ENCODE measurements around the gene LINGO4.
"Not testable (repeated sequence)": the region's sequence is repeated elsewhere in the genome, so short reads cannot be mapped to it uniquely, and the experiment has no call there.

LINGO4 gene

DNA sequence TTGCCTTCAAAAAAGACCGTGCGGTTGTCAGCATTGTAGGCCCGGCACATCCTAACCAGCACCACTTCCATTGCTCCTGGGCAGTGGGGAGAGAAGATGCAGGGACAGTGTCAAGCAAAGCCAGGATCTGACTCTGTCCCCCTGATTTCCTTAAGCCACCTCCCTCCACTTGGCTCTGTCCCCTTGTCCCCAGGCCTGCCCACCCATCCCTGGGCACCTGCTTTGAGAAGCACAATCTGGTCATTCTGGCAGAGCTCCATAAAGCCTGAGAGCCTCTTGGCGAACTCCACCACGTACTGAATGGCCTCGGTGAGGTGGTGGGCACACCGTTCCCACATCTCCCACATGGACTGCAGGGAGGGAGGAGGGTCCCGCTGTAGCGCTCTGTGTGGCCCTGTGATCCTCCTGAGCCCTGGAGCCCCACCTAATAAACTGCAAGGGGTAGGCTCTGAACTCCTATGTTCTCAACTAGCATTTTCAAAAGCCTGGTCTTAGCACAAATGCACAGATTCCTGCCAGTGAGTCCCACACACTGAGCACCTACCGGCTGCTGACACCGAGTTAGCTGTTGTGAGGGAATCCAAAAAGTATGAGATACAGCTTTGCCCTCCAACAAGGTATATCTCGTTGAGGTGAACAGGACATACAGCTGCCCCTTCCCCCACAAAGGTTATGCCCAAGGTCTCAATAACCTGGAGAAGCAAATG, 8.2 kb upstream of the LINGO4 start:
- DNase-seq, result no peak

DNA sequence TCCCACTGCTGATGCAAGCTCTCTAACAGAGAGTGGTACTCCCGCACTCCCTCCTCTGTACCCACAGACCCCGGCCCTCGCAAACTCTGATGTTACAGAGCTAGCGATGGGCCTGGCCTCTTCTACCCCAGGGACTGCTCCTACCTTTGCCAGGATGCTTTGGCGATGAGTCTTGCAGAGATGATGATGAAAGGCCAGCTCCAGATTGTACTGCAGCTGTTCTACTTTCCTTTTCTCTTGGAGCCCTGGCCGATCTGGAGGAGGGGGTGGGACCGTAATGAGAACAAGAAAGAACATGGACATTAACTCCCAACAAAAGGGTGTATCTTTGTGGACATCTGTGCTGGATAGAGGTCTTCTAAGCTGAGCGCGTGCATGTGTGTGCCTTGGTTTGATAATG, 6.0 kb upstream of the LINGO4 start:
- DNase-seq, result no peak

DNA sequence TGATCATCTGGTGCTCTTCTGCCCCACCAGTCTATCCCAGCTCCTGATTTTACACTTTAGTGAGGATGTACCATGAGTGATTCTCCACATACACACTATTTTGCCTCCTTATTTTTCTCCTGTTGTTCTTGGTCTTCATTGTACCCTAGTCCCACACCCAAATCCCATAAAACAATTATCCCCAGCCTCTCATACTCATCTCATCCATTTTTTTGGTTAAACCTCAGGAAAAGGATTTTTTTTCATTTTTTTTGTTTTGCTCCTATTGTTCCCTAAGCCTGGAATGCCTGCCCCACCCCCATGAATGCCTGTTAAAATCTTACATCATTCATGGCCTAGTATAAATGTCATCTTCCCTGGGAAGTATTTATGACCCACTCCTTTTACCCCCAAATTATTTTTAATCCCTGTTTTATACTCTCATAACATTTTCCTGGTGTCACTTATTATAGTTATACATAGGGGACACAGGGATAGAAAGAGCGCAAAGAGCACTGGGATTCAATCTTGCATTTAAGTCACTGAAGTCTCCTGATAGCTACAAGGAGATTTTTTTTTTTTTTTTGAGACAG, 4.9 kb upstream of the LINGO4 start:
- DNase-seq, result no peak

DNA sequence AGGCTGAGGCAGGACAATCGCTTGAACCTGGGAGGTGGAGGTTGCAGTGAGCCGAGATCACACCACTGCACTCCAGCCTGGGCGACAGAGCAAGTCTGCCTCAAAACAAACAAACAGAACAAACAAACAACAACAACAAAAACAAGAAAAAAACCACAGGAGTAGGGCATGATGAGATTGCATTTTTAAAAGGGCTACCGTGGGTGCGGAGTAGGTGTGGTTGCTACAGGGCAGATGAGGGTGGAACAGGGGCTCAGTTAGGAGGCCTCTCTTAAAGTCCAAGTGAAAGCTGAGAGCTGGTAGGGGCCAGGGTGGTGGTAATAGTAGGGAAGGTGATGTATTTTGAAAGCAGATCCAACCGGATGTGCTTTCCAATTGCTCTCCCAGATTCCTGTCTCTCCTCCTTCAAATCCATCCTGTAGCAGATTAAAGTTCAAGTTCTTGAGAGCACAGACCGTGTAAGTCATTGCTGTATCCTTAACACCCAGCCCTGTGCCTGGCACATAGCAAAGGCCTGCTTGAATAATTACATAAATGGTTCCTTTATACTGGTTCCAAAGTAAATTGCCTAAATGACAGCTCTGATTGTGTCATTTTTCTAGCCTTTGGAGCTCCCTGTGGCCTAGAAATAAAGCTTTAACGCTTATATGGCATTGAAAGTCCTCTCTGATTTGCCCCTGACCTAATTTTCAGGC, 4.2 kb upstream of the LINGO4 start:
- DNase-seq, result no peak

DNA sequence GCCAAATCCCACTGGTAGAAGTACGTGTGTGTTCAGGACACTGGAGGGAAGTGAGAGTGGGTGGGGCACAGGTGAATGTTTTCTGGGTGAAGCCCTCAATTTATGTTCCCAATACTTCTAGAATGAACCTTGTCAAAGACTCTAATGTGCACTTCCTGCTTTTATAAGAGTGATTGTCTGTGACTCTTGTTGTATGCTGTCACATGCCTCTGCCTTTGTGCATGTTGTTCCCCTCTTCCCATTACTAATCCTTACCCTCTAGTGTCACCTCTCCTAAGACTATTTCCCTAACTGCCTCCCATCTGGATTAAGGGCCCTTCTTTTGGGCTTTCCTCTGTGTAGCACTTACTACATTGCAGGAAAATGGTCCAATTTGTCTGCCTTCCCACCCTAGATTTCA, 2.5 kb upstream of the LINGO4 start:
- no peak for DNase-seq

DNA sequence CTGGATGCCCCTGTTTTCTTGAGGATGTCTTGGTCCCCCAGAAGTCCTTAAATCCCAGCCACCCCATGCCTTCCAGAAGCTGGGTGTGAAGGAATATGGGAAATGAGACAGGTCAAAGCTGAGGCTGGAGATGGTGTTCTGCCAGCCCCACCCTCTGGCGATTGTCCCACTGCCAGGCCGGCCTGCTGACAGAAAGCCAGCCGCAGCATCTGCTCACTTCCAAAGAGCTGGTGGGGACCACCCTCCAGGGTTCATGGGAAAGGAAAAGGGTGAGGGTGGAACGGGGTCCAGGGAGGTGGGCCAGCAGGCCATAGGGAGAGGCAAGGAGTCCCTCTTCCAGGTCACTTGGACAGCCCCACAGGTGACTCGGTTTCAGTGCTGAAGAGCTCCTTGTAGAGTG, 1.9 kb upstream of the LINGO4 start:
- DNase-seq, result no peak

DNA sequence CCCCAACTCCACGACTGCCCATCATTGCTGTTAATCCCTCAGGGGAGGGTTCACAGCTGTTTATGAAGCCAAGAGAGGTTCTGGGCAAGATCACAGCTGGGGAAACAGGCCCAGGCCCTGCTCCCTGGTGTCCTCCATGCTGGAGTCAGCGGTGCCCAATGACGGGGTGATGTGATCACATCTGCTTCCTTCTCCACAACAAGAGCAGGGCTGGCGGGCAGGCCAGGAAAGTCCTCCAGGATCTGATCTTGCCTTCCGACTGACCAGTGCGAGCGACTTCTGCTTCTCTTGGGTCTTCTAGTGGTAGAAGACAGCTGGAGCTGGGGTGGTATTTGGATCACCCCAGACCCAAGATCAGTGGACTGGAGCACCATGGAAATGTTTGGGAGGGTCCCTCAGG, 951 bp upstream of the LINGO4 start:
- no peak for DNase-seq

DNA sequence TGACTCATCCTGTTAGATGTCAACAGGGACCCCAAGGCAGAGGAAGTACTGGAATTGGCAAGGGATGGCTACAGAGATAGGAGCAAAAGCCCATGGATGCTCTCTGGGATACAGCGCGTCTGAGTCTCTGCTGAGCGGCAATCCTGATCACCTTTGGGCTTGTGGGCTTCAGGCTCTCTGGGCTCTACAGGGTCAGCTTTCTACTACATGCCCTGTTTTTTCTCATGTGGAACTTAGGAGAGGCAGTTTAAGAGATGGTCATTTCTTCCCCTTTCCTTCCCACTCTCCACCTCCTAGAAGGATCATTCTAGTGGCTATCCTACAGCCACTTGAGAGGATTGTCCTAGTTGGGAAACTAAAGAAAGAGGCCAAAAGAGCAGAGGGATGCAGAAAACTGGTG, 1.3 kb downstream of the LINGO4 start:
- no peak for DNase-seq

DNA sequence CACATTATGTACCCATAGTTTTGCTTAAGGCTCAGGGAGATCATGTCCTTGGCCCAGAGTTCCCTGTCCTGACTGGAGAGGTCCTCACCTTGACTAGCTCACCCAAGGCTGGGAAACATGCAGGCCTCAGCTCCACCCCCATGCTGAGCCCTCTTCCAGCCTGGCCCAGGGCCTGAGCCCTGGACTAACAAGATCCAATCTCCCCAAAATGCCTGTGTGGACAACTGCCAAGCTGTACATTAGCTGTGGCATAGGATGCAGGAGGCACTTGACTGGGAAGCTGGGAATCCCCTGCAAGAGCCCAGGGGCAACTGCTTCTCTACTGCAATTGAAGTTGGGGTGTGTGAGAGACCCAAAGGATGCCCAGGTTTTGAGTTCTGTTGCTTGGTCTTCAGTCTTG, 2.1 kb downstream of the LINGO4 start:
- no peak for DNase-seq

DNA sequence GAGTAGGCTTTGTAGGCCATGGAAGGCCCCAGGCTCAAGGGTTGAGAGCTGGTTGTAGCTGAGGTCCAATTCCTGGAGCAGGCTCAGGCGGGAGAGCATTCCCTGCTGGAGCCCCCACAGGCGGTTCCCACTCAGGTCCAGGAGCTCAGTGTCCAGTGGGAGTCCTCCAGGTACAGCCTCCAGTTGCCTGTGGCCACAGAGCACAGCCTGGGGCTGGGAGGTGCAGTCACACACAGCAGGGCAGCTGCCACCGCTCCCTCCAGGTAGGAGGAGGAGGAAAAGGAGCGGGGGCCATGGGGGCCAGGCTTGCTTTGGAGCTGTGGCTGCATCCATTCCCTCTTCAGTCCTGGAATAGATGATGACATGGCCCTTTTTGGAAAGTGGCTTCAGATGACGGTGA, 2.8 kb downstream of the LINGO4 start:
- no peak for DNase-seq

DNA sequence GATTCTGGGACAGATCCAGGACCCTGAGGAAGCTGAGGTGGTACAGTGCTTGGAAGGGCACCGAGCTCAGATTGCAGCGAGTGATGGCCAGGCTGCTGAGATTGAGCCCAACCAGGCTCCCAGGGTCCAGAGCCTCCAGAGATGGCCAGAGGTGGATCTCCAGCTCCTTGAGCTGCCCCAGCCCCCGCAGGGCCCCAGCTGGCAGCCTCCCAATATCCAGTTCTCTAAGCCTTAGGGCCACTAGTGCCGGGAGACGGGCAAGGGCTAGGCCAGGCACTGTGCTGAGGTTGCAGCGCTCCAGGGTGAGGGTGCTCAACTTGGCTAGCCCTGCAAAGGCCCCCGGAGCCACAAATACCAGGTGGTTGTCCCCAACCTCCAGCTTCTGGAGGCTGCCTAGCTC, 3.4 kb downstream of the LINGO4 start:
- DNase-seq, result no peak

DNA sequence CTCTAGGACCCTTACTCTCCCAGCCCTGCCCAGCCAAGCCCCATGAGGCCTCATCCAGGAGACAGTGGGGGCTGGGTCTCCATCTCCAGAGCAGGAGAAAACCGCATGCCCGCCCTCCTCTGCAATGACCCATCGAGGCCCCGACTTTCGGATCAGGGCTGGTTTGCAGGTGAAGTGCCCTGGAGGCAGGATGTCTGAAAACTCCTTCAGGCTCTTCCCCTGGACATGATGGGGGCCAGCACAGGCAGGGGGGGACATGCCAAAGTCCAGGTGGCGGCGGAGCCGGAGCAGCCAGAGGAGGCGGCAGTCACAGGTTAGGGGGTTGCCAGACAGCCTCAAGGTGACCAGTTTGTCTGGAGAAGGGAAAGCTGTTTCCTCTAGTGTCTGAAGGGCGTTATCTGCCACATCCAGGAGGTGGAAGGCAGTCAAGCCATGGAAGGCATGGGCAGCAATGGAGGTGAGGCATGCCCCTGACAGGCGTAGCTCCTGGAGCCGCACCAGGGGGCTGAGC, 3.9 kb downstream of the LINGO4 start:
- DNase-seq, result no peak

DNA sequence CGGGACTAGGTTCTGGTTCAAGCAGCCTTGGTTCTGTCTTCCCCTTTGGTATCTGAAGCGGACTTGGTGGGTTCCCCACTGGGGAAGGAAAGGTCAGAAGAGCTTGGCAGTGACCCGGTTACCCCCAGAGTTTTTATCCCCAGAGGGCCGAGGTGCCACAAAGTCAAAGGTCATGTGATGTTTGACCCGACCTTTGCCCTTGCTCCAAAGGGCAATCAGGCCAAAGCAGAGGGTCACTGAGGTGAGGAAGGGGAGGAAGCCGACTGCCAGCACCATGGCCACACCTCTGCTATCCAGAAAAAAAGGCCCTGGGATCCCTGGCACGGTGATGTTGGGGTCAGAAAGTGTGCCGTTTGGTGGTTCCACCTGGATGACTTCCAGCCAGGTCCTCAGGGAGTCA, 4.4 kb downstream of the LINGO4 start:
- no peak for DNase-seq

DNA sequence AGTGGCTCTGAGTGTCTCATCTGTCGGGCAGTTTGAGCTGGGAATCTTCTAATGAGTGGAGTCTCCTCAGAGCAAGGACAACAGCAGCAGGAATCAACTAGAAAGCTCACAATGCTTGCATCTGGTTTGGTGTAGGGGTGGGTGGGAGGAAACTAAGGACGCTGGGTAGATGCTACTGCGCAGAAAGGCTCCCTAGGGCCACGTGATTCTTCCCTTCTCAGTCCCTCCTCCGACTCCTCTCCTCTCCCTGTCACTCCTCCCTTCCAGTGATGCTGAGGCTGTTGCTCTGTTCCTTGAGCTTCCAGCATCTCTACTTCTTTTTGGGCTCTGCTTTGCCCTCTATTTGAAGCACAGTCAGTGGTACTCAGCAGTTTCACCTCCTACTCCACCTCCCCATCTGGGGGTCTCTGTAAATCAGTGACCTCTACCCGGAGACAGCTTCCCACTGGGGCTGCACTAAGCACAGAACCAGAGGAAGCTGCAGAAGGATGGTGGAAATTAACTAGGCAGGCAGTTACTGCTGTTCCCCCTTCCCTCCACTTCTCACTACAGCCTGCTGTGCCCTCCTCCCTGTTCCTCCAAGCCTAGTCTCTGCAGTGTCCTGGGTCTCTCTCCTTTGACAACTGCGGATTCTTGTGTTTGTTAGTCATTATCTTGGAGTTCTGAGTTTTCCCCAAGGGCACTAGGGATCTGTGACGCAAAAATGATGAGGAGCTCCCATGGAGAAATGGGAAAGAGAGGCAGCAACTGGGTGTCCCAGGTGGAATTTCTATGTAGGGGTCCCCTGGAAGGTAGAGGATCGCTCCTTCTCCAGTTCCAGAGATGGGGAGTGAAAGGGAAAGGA, 5.8 kb downstream of the LINGO4 start:
- DNase-seq, result no peak

DNA sequence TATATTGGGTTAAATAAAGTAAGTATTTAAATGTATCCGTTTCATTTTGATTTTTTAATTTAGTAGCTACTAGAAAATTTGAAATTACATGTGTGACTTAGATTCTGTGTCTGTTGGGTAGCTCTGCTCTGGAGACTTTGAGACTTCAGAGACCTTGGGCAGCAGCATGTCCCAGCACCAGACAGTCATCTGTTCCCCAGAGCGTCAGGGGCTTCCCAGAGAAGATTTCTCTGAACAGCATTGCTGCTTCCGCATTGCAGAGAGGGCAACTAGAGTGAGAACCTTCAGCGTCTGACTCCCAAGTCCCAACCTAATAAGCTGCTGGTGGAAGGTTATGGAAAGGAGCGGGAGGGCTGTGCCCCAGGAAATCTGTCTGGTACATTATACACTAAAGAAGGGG, 6.6 kb downstream of the LINGO4 start:
- no peak for DNase-seq

DNA sequence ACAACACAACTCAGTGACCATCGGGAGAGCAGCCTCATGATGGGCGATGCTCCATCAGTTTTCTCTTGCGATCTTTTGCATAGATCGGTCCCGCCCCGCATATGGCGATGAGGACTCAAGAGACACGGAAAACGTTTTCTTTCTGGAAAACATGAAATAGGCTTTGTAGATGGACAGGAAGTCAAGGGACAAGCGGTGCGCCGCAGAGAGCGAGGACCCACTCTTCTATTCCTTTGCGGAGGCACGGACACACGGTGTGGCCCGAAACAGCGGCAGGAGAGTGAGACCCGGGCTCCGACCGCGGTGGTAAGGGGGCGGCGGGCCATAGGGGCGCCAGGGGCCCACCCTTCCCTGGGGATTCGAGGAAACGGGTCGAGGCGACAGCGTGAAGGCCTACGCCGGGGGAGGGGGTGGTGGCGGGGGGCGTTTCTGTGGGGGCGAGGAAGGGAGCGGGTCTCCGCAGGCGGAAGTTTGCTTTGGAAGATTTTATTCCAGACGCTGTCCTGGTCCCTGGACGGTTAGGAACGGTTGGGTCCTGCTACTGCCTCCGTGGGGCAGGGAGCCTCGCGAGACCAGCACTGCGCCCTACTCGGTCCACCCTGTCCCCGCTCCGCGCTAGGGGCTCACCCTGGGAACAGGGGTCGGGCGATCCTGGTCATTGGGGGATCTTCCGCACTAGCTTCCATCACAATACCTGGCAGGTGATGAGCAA, 14.1 kb downstream of the LINGO4 start:
- DNase-seq, result no peak

DNA sequence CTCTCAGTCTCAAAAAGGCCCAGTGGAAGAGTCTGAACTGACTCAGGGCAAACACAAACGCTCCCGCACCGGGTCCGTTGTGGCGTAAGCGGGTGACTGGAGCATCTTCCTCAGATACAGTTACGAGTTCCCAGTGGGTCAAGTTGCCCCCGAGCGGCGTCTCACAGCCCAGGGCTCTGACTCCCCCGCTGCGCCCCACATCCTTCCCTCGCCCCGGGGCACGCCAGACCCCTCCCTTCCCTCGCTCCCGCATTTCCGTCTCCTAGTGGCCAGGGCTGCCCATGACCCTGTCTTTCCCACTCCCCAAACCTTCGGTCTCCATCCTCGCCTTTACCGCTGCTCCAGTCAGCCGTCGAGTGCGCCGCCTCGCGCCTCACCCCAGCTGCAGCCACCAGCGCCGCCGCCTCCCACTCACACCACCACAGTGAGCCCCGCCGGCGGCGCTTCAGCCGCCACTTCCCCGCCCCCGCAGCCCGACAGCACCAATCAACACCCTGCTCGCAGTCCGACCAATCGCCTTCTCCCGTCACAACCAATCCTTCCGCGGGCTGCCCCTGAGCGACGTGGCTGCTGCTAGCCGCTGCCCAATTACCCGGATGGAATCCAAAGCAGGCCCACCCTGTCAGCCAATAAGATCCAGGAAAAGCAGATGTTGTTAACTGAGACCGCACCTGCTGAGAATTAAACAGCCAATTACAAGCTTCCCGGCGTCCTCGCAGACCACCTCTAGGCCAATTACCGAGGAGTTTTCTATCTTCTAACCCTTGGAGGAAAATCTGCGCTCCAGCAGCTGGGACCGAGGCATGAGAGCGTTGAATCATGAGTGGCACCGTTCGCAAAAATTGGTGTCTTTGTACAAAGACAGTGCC, 14.9 kb downstream of the LINGO4 start, which contains the start of gene TDRKH:
TDRKH (minus strand) TSS at position 430 of the 869 bp plus-strand sequence. CDS start 7,478 bp downstream, outside the sequence.
- peak; percentile 98 to 99 for DNase-seq

DNA sequence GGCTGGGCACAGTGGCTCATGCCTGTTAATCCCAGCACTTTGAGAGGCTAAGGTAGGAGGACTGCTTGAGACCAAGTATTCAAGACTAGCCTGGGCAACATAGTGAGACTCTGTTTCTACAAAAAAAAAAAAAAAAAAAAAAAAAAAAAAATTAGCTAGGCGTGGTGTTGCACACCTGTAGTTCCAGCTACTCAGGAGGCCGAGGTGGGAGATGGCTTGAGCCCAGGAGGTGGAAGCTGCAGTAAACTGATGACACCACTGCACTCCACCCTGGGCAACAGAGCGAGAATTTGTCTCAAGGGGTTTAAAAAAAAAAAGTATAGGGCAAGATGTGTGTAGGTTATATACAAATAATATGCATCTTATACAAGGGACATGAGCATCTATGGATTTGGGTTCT, 17.5 kb downstream of the LINGO4 start:
- DNase-seq, result no peak

DNA sequence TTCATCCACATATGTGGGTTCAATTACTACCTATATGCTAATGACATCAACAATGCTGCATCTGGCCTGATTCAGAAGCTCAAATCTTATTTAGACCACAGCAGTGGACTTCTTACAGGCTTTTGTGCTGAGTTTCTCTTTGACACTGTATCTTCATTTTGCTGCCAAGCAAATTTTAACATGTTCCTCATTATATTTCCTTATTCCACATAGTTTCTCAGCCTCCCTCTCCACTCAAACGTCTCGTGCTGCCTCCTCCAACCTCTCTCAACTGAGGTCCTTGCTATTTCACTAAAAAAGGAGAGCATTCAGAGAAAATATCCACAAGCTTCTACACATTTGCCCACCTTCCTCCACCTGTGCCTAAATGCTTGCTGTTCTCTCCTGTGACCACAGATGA, 21.4 kb downstream of the LINGO4 start:
- no peak for DNase-seq

DNA sequence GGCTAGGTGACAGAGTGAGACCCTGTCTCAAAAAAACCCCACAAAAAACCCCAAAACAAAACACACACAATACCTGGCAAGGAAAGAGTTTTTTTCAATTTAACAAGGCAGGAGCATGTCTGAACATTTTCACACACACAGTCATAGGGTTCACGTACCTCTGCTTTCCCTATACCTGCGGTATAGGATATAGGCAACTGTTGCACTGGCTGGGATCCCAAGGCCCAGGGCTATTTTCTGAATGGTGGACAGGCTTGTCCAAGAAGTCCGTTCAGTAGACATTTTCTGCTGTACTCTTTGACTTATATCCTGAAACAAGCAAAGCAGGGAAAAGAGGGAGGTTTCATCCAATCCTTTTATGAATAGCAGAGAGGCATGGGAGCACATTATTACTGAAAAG, 22.5 kb downstream of the LINGO4 start:
- no peak for DNase-seq

DNA sequence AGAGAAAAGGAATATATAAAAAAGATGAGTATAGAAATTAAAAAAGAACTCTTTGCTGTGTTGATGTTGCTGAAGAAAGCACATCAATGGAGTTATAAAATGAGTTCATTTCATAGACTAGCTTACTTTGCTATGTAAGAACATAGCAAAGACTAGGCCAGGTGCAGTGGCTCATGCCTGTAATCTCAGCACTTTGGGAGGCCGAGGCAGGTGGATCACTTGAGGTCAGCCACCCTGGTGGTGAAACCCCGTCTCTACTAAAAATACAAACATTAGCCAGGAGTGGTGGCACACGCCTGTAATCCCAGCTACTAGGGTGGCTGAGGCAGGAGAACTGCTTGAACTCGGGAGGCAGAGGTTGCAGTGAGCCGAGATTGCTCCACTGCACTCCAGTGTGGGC, 23.2 kb downstream of the LINGO4 start:
- DNase-seq, result not testable (repeated sequence)

DNA sequence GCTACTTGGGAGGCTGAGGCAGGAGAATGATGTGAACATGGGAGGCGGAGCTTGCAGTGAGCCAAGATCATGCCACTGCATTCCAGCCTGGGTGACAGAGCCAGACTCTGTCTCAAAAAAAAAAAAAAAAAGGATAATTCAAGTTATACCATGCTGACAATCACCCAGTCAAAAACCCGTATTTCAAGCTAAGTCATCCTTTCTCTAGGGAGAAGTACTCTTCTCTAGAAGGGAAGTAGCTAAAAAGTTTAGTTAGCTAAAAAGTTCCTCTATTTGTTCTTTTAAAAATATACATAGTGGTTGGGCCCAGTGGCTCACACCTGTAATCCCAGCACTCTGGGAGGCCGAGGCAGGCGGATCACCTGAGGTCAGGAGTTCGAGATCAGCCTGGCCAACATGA, 24.5 kb downstream of the LINGO4 start:
- DNase-seq, result not testable (repeated sequence)

Measured in stimulated activated CD4-positive, alpha-beta T cell treated with anti-CD3 and anti-CD28 coated beads, Interleukin-4, amount 100 ng/mL, for 4 hours (primary cell).